Measurements from ENCODE around the gene CNTNAP2.

CNTNAP2 gene

DNA sequence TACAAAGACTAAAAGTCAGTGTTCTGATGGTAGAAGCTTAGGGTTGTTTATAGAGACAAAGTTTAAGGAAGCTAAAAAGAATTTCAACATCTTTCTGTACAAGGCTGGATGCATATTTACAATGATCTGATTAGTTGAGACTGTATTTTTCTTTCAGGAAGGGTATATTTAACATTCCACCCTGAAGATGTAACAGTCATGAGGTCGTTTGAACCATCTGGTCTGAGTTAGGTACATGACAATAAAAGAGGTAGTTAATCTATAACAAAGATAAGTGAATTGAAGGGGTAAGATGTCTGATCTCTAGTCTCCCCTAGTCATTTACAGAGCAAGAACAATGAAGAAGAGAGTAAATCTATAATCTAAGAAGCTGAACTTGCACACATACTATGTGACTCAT, 821.2 kb downstream of the CNTNAP2 start:
- ChIA-PET CTCF (no interaction called here), POLR2A (no interaction called here)
- Histone ChIP-seq H3K4me3 (ENCODE audit: low read depth, low read length) (no peak overlapping the region), H3K27ac (ENCODE audit: extremely low read depth, low read depth, low read length) (no peak overlapping the region), H3K9me3 (ENCODE audit: control insufficient read depth, insufficient read depth, low read depth, low read length) (no peaks in the 10 kb centered on the region), H3K4me1 (ENCODE audit: control insufficient read depth, insufficient read depth, low read length) (no peaks in the 10 kb centered on the region), H3K36me3 (ENCODE audit: control insufficient read depth in 2 of 2, insufficient read depth in 1 of 2, low read length in 2 of 2) (no peaks in the 10 kb centered on the region)
- TF ChIP-seq, protein P1, sequence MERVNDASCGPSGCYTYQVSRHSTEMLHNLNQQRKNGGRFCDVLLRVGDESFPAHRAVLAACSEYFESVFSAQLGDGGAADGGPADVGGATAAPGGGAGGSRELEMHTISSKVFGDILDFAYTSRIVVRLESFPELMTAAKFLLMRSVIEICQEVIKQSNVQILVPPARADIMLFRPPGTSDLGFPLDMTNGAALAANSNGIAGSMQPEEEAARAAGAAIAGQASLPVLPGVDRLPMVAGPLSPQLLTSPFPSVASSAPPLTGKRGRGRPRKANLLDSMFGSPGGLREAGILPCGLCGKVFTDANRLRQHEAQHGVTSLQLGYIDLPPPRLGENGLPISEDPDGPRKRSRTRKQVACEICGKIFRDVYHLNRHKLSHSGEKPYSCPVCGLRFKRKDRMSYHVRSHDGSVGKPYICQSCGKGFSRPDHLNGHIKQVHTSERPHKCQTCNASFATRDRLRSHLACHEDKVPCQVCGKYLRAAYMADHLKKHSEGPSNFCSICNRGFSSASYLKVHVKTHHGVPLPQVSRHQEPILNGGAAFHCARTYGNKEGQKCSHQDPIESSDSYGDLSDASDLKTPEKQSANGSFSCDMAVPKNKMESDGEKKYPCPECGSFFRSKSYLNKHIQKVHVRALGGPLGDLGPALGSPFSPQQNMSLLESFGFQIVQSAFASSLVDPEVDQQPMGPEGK (tag by site-specific recombination; IDR thresholded peaks at IDR 0.05), result no peak
- TF ChIP-seq ZNF24 (tag by site-specific recombination; IDR thresholded peaks at IDR 0.05) (no peak), ZNF335 (tag by site-specific recombination; conservative IDR thresholded peaks at IDR 0.05) (no peak), KLF10 (tag by site-specific recombination; IDR thresholded peaks at IDR 0.05) (no peak)
- TF ChIP-seq, protein P2, sequence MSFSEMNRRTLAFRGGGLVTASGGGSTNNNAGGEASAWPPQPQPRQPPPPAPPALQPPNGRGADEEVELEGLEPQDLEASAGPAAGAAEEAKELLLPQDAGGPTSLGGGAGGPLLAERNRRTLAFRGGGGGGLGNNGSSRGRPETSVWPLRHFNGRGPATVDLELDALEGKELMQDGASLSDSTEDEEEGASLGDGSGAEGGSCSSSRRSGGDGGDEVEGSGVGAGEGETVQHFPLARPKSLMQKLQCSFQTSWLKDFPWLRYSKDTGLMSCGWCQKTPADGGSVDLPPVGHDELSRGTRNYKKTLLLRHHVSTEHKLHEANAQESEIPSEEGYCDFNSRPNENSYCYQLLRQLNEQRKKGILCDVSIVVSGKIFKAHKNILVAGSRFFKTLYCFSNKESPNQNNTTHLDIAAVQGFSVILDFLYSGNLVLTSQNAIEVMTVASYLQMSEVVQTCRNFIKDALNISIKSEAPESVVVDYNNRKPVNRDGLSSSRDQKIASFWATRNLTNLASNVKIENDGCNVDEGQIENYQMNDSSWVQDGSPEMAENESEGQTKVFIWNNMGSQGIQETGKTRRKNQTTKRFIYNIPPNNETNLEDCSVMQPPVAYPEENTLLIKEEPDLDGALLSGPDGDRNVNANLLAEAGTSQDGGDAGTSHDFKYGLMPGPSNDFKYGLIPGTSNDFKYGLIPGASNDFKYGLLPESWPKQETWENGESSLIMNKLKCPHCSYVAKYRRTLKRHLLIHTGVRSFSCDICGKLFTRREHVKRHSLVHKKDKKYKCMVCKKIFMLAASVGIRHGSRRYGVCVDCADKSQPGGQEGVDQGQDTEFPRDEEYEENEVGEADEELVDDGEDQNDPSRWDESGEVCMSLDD (tag by site-specific recombination; IDR thresholded peaks at IDR 0.05), result no peak
- TF ChIP-seq, protein P3, sequence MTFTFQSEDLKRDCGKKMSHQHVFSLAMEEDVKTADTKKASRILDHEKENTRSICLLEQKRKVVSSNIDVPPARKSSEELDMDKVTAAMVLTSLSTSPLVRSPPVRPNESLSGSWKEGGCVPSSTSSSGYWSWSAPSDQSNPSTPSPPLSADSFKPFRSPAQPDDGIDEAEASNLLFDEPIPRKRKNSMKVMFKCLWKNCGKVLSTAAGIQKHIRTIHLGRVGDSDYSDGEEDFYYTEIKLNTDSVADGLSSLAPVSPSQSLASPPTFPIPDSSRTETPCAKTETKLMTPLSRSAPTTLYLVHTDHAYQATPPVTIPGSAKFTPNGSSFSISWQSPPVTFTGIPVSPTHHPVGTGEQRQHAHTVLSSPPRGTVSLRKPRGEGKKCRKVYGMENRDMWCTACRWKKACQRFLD (tag by site-specific recombination; IDR thresholded peaks at IDR 0.05), result no peak

DNA sequence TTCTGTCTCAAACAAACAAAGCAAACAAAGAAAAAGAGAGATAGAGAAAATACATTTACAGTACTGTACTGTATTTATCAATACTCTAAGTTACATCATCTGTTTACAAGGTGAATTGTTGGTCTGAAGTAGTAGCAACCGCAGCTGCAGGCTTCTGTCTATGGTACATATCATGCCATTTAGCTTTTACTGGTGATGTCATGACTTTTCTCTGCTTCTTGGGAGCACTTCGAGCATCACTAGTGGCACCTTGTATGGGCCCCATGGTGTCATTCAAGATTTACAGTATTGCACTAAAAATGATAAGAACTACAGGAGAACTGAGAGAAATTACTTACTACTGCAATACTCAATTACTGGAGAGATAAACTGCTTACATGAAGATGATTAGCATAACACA, 826.9 kb downstream of the CNTNAP2 start:
- Histone ChIP-seq H3K36me3 (ENCODE audit: control insufficient read depth in 2 of 2, insufficient read depth in 1 of 2, low read length in 2 of 2) (no peaks in the 10 kb centered on the region), H3K27ac (ENCODE audit: extremely low read depth, low read depth, low read length) (no peak overlapping the region), H3K9me3 (ENCODE audit: control insufficient read depth, insufficient read depth, low read depth, low read length) (no peaks in the 10 kb centered on the region)

More for the DNA sequence above, 826.9 kb downstream of the CNTNAP2 start:
- CTCF ChIA-PET, result no interaction called here
- Histone ChIP-seq H3K4me3 (ENCODE audit: low read depth, low read length) (no peak overlapping the region), H3K4me1 (ENCODE audit: control insufficient read depth, insufficient read depth, low read length) (no peaks in the 10 kb centered on the region)
- POLR2A ChIA-PET, result no interaction called here
- TF ChIP-seq WT1 (tag by site-specific recombination; IDR thresholded peaks at IDR 0.05) (no peak), ZFP37 (tag by site-specific recombination; IDR thresholded peaks at IDR 0.05) (0 out of 2 replicates have a peak, but pooled peaks have one; percentile 18), TRIM28 (IDR thresholded peaks at IDR 0.05; ENCODE audit: borderline replicate concordance, low read length) (no peak), ZNF521 (tag by site-specific recombination; IDR thresholded peaks at IDR 0.05) (no peak), BCL11A (tag by site-specific recombination; IDR thresholded peaks at IDR 0.05; ENCODE audit: low read depth) (no peak), ZNF114 (tag by site-specific recombination; IDR thresholded peaks at IDR 0.05) (no peak), ZNF155 (tag by site-specific recombination; IDR thresholded peaks at IDR 0.05) (no peak)
- TF ChIP-seq, protein P4, sequence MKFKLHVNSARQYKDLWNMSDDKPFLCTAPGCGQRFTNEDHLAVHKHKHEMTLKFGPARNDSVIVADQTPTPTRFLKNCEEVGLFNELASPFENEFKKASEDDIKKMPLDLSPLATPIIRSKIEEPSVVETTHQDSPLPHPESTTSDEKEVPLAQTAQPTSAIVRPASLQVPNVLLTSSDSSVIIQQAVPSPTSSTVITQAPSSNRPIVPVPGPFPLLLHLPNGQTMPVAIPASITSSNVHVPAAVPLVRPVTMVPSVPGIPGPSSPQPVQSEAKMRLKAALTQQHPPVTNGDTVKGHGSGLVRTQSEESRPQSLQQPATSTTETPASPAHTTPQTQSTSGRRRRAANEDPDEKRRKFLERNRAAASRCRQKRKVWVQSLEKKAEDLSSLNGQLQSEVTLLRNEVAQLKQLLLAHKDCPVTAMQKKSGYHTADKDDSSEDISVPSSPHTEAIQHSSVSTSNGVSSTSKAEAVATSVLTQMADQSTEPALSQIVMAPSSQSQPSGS (tag by site-specific recombination; IDR thresholded peaks at IDR 0.05; ENCODE audit: low read depth), result peak; percentile 55; the same call in 1 of the 2 replicates
- TF ChIP-seq, protein P5, sequence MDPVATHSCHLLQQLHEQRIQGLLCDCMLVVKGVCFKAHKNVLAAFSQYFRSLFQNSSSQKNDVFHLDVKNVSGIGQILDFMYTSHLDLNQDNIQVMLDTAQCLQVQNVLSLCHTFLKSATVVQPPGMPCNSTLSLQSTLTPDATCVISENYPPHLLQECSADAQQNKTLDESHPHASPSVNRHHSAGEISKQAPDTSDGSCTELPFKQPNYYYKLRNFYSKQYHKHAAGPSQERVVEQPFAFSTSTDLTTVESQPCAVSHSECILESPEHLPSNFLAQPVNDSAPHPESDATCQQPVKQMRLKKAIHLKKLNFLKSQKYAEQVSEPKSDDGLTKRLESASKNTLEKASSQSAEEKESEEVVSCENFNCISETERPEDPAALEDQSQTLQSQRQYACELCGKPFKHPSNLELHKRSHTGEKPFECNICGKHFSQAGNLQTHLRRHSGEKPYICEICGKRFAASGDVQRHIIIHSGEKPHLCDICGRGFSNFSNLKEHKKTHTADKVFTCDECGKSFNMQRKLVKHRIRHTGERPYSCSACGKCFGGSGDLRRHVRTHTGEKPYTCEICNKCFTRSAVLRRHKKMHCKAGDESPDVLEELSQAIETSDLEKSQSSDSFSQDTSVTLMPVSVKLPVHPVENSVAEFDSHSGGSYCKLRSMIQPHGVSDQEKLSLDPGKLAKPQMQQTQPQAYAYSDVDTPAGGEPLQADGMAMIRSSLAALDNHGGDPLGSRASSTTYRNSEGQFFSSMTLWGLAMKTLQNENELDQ (tag by site-specific recombination; IDR thresholded peaks at IDR 0.05; ENCODE audit: low read depth), result no peak
- TF ChIP-seq, protein P6, sequence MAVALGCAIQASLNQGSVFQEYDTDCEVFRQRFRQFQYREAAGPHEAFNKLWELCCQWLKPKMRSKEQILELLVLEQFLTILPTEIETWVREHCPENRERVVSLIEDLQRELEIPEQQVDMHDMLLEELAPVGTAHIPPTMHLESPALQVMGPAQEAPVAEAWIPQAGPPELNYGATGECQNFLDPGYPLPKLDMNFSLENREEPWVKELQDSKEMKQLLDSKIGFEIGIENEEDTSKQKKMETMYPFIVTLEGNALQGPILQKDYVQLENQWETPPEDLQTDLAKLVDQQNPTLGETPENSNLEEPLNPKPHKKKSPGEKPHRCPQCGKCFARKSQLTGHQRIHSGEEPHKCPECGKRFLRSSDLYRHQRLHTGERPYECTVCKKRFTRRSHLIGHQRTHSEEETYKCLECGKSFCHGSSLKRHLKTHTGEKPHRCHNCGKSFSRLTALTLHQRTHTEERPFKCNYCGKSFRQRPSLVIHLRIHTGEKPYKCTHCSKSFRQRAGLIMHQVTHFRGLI (tag by site-specific recombination; IDR thresholded peaks at IDR 0.05), result no peak
